A549 (cell line): ENCODE measurements around the gene NLGN4Y. TPM values are rescaled to one million over a fixed set of nuclear protein-coding genes. Genes with fewer than 3 reads are reported as not detected.

ENCODE experiments used
- ATAC-seq, 2 experiments: fragments of 200-7000 bp in 1 of 2; fragments of >200 bp in 1 of 2; cut with Nextera tagmentation in 1 of 2; cut with Tn5 transposase in 1 of 2; 3 replicates each; pipeline versions ENCODE4 v1.8.0 to v1.9.1; 2018 to 2020; ENCODE audit warnings: mild to moderate bottlenecking in 1 of 2, moderate library complexity in 1 of 2
- CTCF ChIA-PET: fragments of 300-600 bp; sonication (Branson Sonifier 250); formaldehyde crosslinking; extraction: SDS; loops from one replicate; lab custom pipeline; 2021; ENCODE audit warnings: antibody characterized with exemption, inconsistent platforms; lab: Yijun Ruan, JAX
- POLR2A ChIA-PET: fragments of 350-600 bp; formaldehyde crosslinking; extraction: SDS; loops from one replicate; lab custom pipeline; 2021; ENCODE audit warnings: antibody characterized with exemption, inconsistent platforms; lab: Yijun Ruan, JAX
- DNase-seq, 2 experiments: peaks; one replicate each; pipeline versions ENCODE4 v3.0.0 to v3.0.0-alpha.2; 2011 to 2016; ENCODE audit warnings: low read depth in 1 of 2, low spot score in 1 of 2
- FAIRE-seq: peaks from 2 replicates; lab custom pipeline; 2011; peaks lifted over from hg19 to GRCh38; lab: Jason Lieb, UNC
- H3K27ac ChIP-seq, 2 experiments: fragments of >200 bp; sonication (Bioruptor Twin); formaldehyde crosslinking; 3 replicates each; pipeline ENCODE4 v1.5.1; 2016 to 2017
- H3K4me1 ChIP-seq: fragments of >200 bp; sonication (Bioruptor Twin); formaldehyde crosslinking; 3 replicates; pipeline ENCODE4 v1.6.1; 2016
- H3K4me2 ChIP-seq: fragments of >200 bp; sonication (Bioruptor Twin); formaldehyde crosslinking; 3 replicates; pipeline ENCODE4 v1.6.1; 2016
- H3K4me3 ChIP-seq: fragments of >200 bp; sonication (Bioruptor Twin); formaldehyde crosslinking; 3 replicates; pipeline ENCODE4 v1.5.1; 2016
- H3K9me3 ChIP-seq: fragments of >200 bp; sonication (Bioruptor Twin); formaldehyde crosslinking; 3 replicates; pipeline ENCODE4 v1.6.1; 2016
- BHLHE40 ChIP-seq: IDR thresholded peaks from 2 replicates; pipeline ENCODE4 v1.6.1; 2012; ENCODE audit warnings: low read depth, low read length, inconsistent platforms
- CBX2 ChIP-seq: fragments of 200-600 bp; sonication (generic); IDR thresholded peaks from 2 replicates; pipeline ENCODE4 v1.6.1; 2016; ENCODE audit warnings: low read depth, mild to moderate bottlenecking, borderline replicate concordance
- CBX8 ChIP-seq: fragments of 200-600 bp; sonication (generic); IDR thresholded peaks from 2 replicates; pipeline ENCODE4 v1.6.1; 2016
- CHD2 ChIP-seq: fragments of 150-350 bp; IDR thresholded peaks from 2 replicates; pipeline ENCODE4 v1.6.1; 2014; ENCODE audit warnings: low read length; ENCODE audit not compliant: partially characterized antibody
- ESRRA ChIP-seq: fragments of 150-350 bp; IDR thresholded peaks from 2 replicates; pipeline ENCODE4 v1.6.1; 2014; ENCODE audit warnings: mild to moderate bottlenecking, low read length, borderline replicate concordance
- GATA3 ChIP-seq: IDR thresholded peaks from 2 replicates; pipeline ENCODE4 v1.6.1; 2012; ENCODE audit warnings: borderline replicate concordance
- HOXB13 ChIP-seq: fragments of 250-450 bp; sonication (Bioruptor Pico); IDR thresholded peaks from 2 replicates; pipeline ENCODE4 v1.5.0; 2020; ENCODE audit warnings: low read depth, mild to moderate bottlenecking, moderate library complexity
- JUN ChIP-seq, 2 experiments: fragments of >200 bp; sonication (Bioruptor Twin); formaldehyde crosslinking; IDR thresholded peaks; 2 replicates in 1 of 2; 3 replicates in 1 of 2; pipeline ENCODE4 v1.6.1; 2016 to 2017
- MAFK ChIP-seq: fragments of 450-650 bp; IDR thresholded peaks from 2 replicates; pipeline ENCODE4 v1.6.1; 2014; ENCODE audit not compliant: partially characterized antibody
- NFE2L2 ChIP-seq: fragments of 150-350 bp; conservative IDR thresholded peaks from 2 replicates; pipeline ENCODE4 v1.6.1; 2014; ENCODE audit warnings: low read length
- PHF8 ChIP-seq: fragments of 200-600 bp; sonication (generic); IDR thresholded peaks from 2 replicates; pipeline ENCODE4 v1.6.1; 2016; ENCODE audit warnings: low read depth, mild to moderate bottlenecking, antibody characterized with exemption, moderate library complexity, borderline replicate concordance
- POLR2A ChIP-seq: IDR thresholded peaks from 2 replicates; pipeline ENCODE4 v1.6.1; 2012; ENCODE audit warnings: mild to moderate bottlenecking, low read length
- RAD21 ChIP-seq, 2 experiments: fragments of >200 bp in 1 of 2; sonication (Bioruptor Twin) in 1 of 2; formaldehyde crosslinking in 1 of 2; IDR thresholded peaks in 1 of 2; conservative IDR thresholded peaks in 1 of 2; 2 replicates in 1 of 2; 3 replicates in 1 of 2; pipeline ENCODE4 v1.6.1; 2012 to 2018; ENCODE audit warnings: inconsistent platforms in 1 of 2
- RFX5 ChIP-seq: fragments of 450-650 bp; IDR thresholded peaks from 2 replicates; pipeline ENCODE4 v1.7.1; 2014; ENCODE audit warnings: antibody characterized with exemption, mild to moderate bottlenecking, moderate library complexity
- RNF2 ChIP-seq: fragments of 200-600 bp; sonication (generic); IDR thresholded peaks from 2 replicates; pipeline ENCODE4 v1.6.1; 2016; ENCODE audit warnings: low read depth, mild to moderate bottlenecking, antibody characterized with exemption, moderate library complexity, borderline replicate concordance
- SREBF2 ChIP-seq: fragments of 450-650 bp; IDR thresholded peaks from 2 replicates; pipeline ENCODE4 v1.6.1; 2014; ENCODE audit warnings: mild to moderate bottlenecking, moderate library complexity
- TFCP2L1 ChIP-seq: fragments of 250-450 bp; sonication (Bioruptor Pico); IDR thresholded peaks from 2 replicates; pipeline ENCODE4 v1.5.0; 2021; ENCODE audit warnings: mild to moderate bottlenecking
- ZFP36 ChIP-seq: fragments of 450-650 bp; IDR thresholded peaks from 2 replicates; pipeline ENCODE4 v1.6.1; 2014; ENCODE audit warnings: borderline replicate concordance; ENCODE audit not compliant: partially characterized antibody
- ZNF302 ChIP-seq: fragments of 250-450 bp; sonication (Bioruptor Pico); IDR thresholded peaks from 2 replicates; pipeline ENCODE4 v1.9.0; 2021; ENCODE audit warnings: inconsistent platforms, mild to moderate bottlenecking, moderate library complexity
- WGBS: methylation state at CpG from one replicate; pipeline ENCODE4 v1.1.6; 2017; ENCODE audit errors: missing lambda C conversion rate; 5-methylcytosine and 5-hydroxymethylcytosine counted together
- polyA plus RNA-seq, 4 experiments: library from polyadenylated mRNA; depleted of rRNA in 3 of 4; stranded (reverse); fragments of >200 nt; fragmentation: RNase III in 1 of 4; extraction: RNeasy Plus Mini Kit Qiagen cat#74134 plus additional on column Dnase treatment in 1 of 4; gene quantifications; 2 replicates in 3 of 4; 3 replicates in 1 of 4; pipeline ENCODE4 v1.2.3, GENCODE V29; 2011 to 2017
- TF ChIP-seq, protein P1 (sequence below): fragments of >200 bp; sonication (Bioruptor Twin); formaldehyde crosslinking; IDR thresholded peaks from 3 replicates; pipeline ENCODE4 v1.5.1; 2016
- TF ChIP-seq, protein P2 (sequence below): IDR thresholded peaks from 2 replicates; pipeline ENCODE4 v1.6.1; 2012
- TF ChIP-seq, protein P3 (sequence below): fragments of 450-650 bp; IDR thresholded peaks from 2 replicates; pipeline ENCODE4 v1.6.1; 2014; ENCODE audit warnings: antibody characterized with exemption
- TF ChIP-seq, protein P4 (sequence below): fragments of 250-450 bp; sonication (Bioruptor Pico); IDR thresholded peaks from 2 replicates; pipeline ENCODE4 v1.5.0; 2020; ENCODE audit warnings: low read depth, mild to moderate bottlenecking, moderate library complexity
- TF ChIP-seq, protein P5 (sequence below): fragments of 200-600 bp; sonication (generic); IDR thresholded peaks from 2 replicates; pipeline ENCODE4 v1.6.1; 2016; ENCODE audit warnings: antibody characterized with exemption, mild to moderate bottlenecking, moderate library complexity
- TF ChIP-seq, protein P6 (sequence below): fragments of 150-350 bp; IDR thresholded peaks from 2 replicates; pipeline ENCODE4 v1.6.1; 2014; ENCODE audit warnings: low read depth, mild to moderate bottlenecking, low read length

The NLGN4Y gene
- polyA plus RNA-seq, 2 of the 4 experiments (the other 2 are of a cell fraction): 4.1 to 12.8 TPM

DNA sequence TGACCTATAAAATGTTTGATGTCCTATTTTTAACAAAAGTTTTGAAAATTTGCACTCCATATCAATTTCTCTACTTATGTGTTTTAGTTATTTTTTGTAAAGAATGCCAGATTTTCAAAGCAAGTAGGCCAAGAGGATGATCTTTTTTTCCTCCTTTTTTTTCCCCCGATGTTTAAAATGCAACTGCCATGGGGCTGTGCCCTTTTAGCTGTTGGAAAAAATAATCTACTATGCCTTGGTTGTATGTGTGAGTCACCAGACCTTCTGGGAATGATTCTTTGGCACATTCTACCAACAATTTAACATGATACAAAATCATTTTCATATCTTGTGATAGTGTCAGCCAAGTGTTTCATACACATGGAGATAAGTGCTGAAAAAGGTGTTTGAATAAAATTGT lies 217.3 kb downstream of the NLGN4Y start:
- Histone ChIP-seq H3K4me2 (no peak overlapping the region), H3K4me1 (no peaks in the 10 kb centered on the region), H3K4me3 (no peak overlapping the region), H3K27ac (no peak overlapping the region), H3K9me3 (no peaks in the 10 kb centered on the region)
- WGBS: 38% methylated on average over 1 of the region's 1 CpG
- FAIRE-seq (no peak), DNase-seq (no peak), ATAC-seq (no peak)
- TF ChIP-seq HOXB13 (CRISPR knock-in tag) (no peak), RNF2 (no peak), CBX2 (no peak), RFX5 (no peak), NFE2L2 (no peak), GATA3 (no peak)
- TF ChIP-seq, protein P1, sequence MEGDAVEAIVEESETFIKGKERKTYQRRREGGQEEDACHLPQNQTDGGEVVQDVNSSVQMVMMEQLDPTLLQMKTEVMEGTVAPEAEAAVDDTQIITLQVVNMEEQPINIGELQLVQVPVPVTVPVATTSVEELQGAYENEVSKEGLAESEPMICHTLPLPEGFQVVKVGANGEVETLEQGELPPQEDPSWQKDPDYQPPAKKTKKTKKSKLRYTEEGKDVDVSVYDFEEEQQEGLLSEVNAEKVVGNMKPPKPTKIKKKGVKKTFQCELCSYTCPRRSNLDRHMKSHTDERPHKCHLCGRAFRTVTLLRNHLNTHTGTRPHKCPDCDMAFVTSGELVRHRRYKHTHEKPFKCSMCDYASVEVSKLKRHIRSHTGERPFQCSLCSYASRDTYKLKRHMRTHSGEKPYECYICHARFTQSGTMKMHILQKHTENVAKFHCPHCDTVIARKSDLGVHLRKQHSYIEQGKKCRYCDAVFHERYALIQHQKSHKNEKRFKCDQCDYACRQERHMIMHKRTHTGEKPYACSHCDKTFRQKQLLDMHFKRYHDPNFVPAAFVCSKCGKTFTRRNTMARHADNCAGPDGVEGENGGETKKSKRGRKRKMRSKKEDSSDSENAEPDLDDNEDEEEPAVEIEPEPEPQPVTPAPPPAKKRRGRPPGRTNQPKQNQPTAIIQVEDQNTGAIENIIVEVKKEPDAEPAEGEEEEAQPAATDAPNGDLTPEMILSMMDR: no peak
- TF ChIP-seq, protein P2, sequence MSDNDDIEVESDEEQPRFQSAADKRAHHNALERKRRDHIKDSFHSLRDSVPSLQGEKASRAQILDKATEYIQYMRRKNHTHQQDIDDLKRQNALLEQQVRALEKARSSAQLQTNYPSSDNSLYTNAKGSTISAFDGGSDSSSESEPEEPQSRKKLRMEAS: no peak
- TF ChIP-seq, protein P3, sequence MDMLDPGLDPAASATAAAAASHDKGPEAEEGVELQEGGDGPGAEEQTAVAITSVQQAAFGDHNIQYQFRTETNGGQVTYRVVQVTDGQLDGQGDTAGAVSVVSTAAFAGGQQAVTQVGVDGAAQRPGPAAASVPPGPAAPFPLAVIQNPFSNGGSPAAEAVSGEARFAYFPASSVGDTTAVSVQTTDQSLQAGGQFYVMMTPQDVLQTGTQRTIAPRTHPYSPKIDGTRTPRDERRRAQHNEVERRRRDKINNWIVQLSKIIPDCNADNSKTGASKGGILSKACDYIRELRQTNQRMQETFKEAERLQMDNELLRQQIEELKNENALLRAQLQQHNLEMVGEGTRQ: no peak
- TF ChIP-seq, protein P4, sequence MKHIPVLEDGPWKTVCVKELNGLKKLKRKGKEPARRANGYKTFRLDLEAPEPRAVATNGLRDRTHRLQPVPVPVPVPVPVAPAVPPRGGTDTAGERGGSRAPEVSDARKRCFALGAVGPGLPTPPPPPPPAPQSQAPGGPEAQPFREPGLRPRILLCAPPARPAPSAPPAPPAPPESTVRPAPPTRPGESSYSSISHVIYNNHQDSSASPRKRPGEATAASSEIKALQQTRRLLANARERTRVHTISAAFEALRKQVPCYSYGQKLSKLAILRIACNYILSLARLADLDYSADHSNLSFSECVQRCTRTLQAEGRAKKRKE (CRISPR knock-in tag): no peak
- TF ChIP-seq, protein P5, sequence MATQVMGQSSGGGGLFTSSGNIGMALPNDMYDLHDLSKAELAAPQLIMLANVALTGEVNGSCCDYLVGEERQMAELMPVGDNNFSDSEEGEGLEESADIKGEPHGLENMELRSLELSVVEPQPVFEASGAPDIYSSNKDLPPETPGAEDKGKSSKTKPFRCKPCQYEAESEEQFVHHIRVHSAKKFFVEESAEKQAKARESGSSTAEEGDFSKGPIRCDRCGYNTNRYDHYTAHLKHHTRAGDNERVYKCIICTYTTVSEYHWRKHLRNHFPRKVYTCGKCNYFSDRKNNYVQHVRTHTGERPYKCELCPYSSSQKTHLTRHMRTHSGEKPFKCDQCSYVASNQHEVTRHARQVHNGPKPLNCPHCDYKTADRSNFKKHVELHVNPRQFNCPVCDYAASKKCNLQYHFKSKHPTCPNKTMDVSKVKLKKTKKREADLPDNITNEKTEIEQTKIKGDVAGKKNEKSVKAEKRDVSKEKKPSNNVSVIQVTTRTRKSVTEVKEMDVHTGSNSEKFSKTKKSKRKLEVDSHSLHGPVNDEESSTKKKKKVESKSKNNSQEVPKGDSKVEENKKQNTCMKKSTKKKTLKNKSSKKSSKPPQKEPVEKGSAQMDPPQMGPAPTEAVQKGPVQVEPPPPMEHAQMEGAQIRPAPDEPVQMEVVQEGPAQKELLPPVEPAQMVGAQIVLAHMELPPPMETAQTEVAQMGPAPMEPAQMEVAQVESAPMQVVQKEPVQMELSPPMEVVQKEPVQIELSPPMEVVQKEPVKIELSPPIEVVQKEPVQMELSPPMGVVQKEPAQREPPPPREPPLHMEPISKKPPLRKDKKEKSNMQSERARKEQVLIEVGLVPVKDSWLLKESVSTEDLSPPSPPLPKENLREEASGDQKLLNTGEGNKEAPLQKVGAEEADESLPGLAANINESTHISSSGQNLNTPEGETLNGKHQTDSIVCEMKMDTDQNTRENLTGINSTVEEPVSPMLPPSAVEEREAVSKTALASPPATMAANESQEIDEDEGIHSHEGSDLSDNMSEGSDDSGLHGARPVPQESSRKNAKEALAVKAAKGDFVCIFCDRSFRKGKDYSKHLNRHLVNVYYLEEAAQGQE: no peak
- POLR2A ChIA-PET: no interaction called here
- CTCF ChIA-PET: no interaction called here

DNA sequence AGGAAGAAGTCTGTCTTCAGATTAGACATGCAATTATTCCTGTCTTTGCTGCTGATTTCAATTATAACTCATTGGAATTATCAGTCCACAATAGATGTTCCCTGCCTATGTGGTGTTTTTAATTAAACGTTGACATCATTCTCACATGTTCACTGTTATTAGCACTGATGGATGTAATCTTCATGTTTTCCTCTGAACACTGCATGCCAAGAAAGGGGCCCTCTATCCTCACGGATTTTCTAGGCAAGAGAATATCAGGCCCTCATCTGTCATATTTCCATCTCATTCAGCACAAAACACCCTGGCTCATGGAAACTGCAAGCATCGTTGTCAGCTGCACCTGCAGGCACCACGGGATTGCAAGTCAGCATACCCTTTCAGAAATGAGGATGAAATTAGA lies 224.0 kb downstream of the NLGN4Y start:
- no peaks in the 10 kb centered on the region for H3K4me1 ChIP-seq
- no peak for FAIRE-seq

DNA sequence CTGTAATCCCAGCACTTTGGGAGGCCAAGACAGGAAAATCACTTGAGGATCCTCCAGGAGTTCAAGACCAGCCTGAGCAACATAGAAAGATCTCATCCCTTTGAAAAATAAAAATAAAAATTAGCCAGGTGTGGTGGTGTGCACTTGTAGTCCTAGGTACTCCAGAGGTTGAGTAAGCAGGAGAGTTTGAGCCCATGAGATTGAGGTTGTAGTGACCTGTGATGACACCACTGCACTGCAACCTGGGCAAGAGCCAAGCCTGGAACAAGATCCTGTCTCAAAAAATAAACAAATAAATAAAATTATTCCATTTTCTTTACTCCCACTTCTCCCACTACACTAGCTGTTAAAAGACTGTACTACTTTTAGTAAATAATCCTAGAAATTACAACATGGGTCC lies 231.2 kb downstream of the NLGN4Y start:
- no peak for FAIRE-seq
- POLR2A ChIA-PET: no interaction called here
- Histone ChIP-seq H3K27ac (no peak overlapping the region), H3K4me1 (no peaks in the 10 kb centered on the region), H3K9me3 (no peaks in the 10 kb centered on the region), H3K4me3 (no peak overlapping the region), H3K4me2 (no peak overlapping the region)
- no peak for ATAC-seq
- CTCF ChIA-PET: no interaction called here
- DNase-seq: no peak
- no peak for TF ChIP-seq CBX8
- TF ChIP-seq RAD21 (conservative IDR thresholded peaks at IDR 0.05 in 1 of 2, IDR thresholded peaks at IDR 0.05 in 1 of 2): no peak
- TF ChIP-seq ZFP36: no peak
- TF ChIP-seq BHLHE40: no peak
- TF ChIP-seq, protein P6, sequence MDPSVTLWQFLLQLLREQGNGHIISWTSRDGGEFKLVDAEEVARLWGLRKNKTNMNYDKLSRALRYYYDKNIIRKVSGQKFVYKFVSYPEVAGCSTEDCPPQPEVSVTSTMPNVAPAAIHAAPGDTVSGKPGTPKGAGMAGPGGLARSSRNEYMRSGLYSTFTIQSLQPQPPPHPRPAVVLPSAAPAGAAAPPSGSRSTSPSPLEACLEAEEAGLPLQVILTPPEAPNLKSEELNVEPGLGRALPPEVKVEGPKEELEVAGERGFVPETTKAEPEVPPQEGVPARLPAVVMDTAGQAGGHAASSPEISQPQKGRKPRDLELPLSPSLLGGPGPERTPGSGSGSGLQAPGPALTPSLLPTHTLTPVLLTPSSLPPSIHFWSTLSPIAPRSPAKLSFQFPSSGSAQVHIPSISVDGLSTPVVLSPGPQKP: no peak
- TF ChIP-seq ZNF302 (CRISPR knock-in tag): no peak
- TF ChIP-seq JUN (IDR thresholded peaks at IDR 0.05): no peak
- TF ChIP-seq PHF8: no peak
- no peak for TF ChIP-seq ESRRA
- no peak for TF ChIP-seq MAFK
- no peak for TF ChIP-seq POLR2A
- TF ChIP-seq TFCP2L1 (CRISPR knock-in tag): no peak
- no peak for TF ChIP-seq CHD2
- TF ChIP-seq HOXB13 (CRISPR knock-in tag): no peak

More for the DNA sequence above, 224.0 kb downstream of the NLGN4Y start:
- Histone ChIP-seq H3K27ac (no peak overlapping the region), H3K4me2 (no peak overlapping the region)
- TF ChIP-seq JUN (IDR thresholded peaks at IDR 0.05) (no peak), SREBF2 (no peak)
- TF ChIP-seq, protein P3: no peak
- TF ChIP-seq, all 56 proteins: peak for 0
- no peak for ATAC-seq
- 56% methylated on average over 4 of the region's 4 CpGs for WGBS
- ChIA-PET POLR2A (no interaction called here), CTCF (no interaction called here)
- no peak for DNase-seq
- H3K9me3 ChIP-seq: no peaks in the 10 kb centered on the region
- H3K4me3 ChIP-seq: no peak overlapping the region
